HCT116 (cell line): ENCODE measurements around the gene TERT.

Experiments used
- CTCF ChIP-seq, 3 experiments: fragments of 200-600 bp in 1 of 3; sonication (generic) in 1 of 3; IDR thresholded peaks in 2 of 3; conservative IDR thresholded peaks in 1 of 3; 2 replicates each; pipeline ENCODE4 v1.5.1; 2012 to 2017; ENCODE audit warnings: low read depth in 2 of 3, low read length in 2 of 3, antibody characterized with exemption in 1 of 3, borderline replicate concordance in 1 of 3, control low read depth in 1 of 3, mild to moderate bottlenecking in 1 of 3, mixed read lengths in 1 of 3, mixed run types in 1 of 3, moderate library complexity in 1 of 3; ENCODE audit not compliant: insufficient read depth in 1 of 3
- EGR1 ChIP-seq: IDR thresholded peaks from 2 replicates; pipeline ENCODE4 v1.6.1; 2012; ENCODE audit warnings: low read depth
- EZH2phosphoT487 ChIP-seq: fragments of 200-600 bp; IDR thresholded peaks from 2 replicates; pipeline ENCODE4 v1.6.1; 2018; ENCODE audit warnings: antibody characterized with exemption, borderline replicate concordance
- FOSL1 ChIP-seq: IDR thresholded peaks from 2 replicates; pipeline ENCODE4 v1.6.1; 2012; ENCODE audit warnings: low read depth
- POLR2A ChIP-seq: IDR thresholded peaks from 2 replicates; pipeline ENCODE4 v1.7.0; 2011; ENCODE audit warnings: borderline replicate concordance; ENCODE audit not compliant: insufficient read depth, insufficient read length; ENCODE audit errors: extremely low read depth
- POLR2AphosphoS5 ChIP-seq: IDR thresholded peaks from 2 replicates; pipeline ENCODE4 v1.6.1; 2011; ENCODE audit warnings: mild to moderate bottlenecking, low read depth, low read length, moderate library complexity
- RAD21 ChIP-seq: IDR thresholded peaks from 2 replicates; pipeline ENCODE4 v1.6.1; 2012; ENCODE audit warnings: low read depth, mild to moderate bottlenecking
- REST ChIP-seq: IDR thresholded peaks from 2 replicates; pipeline ENCODE4 v1.6.1; 2012; ENCODE audit warnings: low read depth
- SIN3A ChIP-seq: IDR thresholded peaks from 2 replicates; pipeline ENCODE4 v1.6.1; 2012; ENCODE audit warnings: low read depth
- SRF ChIP-seq: IDR thresholded peaks from 2 replicates; pipeline ENCODE4 v1.6.1; 2012; ENCODE audit warnings: low read depth
- TCF7L2 ChIP-seq: IDR thresholded peaks from 2 replicates; pipeline ENCODE4 v1.7.0; 2011; ENCODE audit warnings: borderline replicate concordance, inconsistent platforms; ENCODE audit not compliant: insufficient read depth, insufficient read length; ENCODE audit errors: extremely low read depth
- ZNF274 ChIP-seq: fragments of 200-500 bp; sonication (Bioruptor generic); IDR thresholded peaks from 2 replicates; pipeline ENCODE4 v1.6.1; 2014; ENCODE audit warnings: mild to moderate bottlenecking, low read depth, low read length, inconsistent platforms
- TF ChIP-seq, protein P1 (sequence below): IDR thresholded peaks from 2 replicates; pipeline ENCODE4 v1.6.1; 2012

DNA sequence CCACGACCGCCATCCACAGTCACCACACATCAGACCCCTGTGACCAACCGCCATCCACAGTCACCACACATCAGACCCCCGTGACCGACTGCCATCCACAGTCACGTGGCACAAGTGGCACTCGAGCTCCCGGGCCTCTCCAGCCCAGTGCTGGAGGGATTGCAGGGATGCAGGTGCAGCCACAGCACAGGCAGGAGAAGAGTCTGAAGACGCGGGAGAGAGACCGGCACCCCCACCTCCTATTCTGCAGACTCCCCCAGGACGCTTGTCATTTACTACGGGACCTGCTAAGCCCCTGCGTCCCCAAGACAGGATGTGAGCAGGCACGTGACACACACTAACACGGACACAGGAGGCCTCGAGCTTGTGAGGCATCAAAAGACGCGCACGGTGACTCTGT lies 21.1 kb downstream of the TERT start:
- TF ChIP-seq CTCF (IDR thresholded peaks at IDR 0.05 in 2 of 3, conservative IDR thresholded peaks at IDR 0.05 in 1 of 3; ENCODE audit: borderline replicate concordance in 1 of 3, insufficient read depth in 1 of 3, low read depth in 2 of 3, low read length in 2 of 3): no peak
- TF ChIP-seq ZNF274: no peak
- TF ChIP-seq POLR2AphosphoS5: no peak
- no peak for TF ChIP-seq EZH2phosphoT487
- TF ChIP-seq FOSL1: no peak
- no peak for TF ChIP-seq POLR2A
- no peak for TF ChIP-seq REST
- TF ChIP-seq, protein P1, sequence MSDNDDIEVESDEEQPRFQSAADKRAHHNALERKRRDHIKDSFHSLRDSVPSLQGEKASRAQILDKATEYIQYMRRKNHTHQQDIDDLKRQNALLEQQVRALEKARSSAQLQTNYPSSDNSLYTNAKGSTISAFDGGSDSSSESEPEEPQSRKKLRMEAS: no peak
- no peak for TF ChIP-seq SIN3A
- no peak for TF ChIP-seq SRF
- TF ChIP-seq EGR1: no peak
- TF ChIP-seq RAD21: no peak
- no peak for TF ChIP-seq TCF7L2
